ENCODE data around the gene STN1. TPM values are rescaled to one million over a fixed set of nuclear protein-coding genes. Genes with fewer than 3 reads are reported as not detected.

STN1 gene
- total RNA-seq, 1 donor from 2014 or later = 42.3 TPM

- intact Hi-C loops (cut with DNase I) = no loop called here
- no peaks in the 10 kb centered on the region for H3K27me3 ChIP-seq
- no peak for TF ChIP-seq CTCF (IDR thresholded peaks at IDR 0.05)
- no peak overlapping the region for H3K4me3 ChIP-seq
- no peak overlapping the region for H3K27ac ChIP-seq
- DNase-seq = no peak
- no peaks in the 10 kb centered on the region for H3K4me1 ChIP-seq
- H3K36me3 ChIP-seq = no peaks in the 10 kb centered on the region
- H3K9me3 ChIP-seq = no peaks in the 10 kb centered on the region
- no peak for ATAC-seq
These were observed 56.5 kb downstream of the STN1 start for GRCh38 chr10:103861505-103861904.

GRCh38 chr10:103859161-103860086 is 58.6 kb downstream of the STN1 start:
- peak; percentile 72 for ATAC-seq

GRCh38 chr10:103858360-103858759 is 59.6 kb downstream of the STN1 start:
- DNase-seq (no peak), ATAC-seq (no peak)
- Histone ChIP-seq H3K4me3 (no peak overlapping the region), H3K4me1 (peaks cover 13% of the 10 kb centered on the region), H3K27me3 (no peaks in the 10 kb centered on the region), H3K36me3 (no peaks in the 10 kb centered on the region), H3K27ac (no peak overlapping the region), H3K9me3 (no peaks in the 10 kb centered on the region)
- TF ChIP-seq CTCF (IDR thresholded peaks at IDR 0.05) = no peak
- intact Hi-C loops (cut with DNase I) = loop anchor here (5.0 kb wide), 1 partner anchor 146 kb away; no protein-coding TSS in a partner anchor

More at GRCh38 chr10:103859161-103860086, 58.6 kb downstream of the STN1 start:
- no peak overlapping the region for H3K4me3 ChIP-seq
- no peak for DNase-seq
- intact Hi-C loops (cut with DNase I) = loop anchor here (5.0 kb wide), 1 partner anchor 147 kb away; no protein-coding TSS in a partner anchor
- peak; percentile 78 for TF ChIP-seq CTCF (IDR thresholded peaks at IDR 0.05)
- H3K36me3 ChIP-seq = no peaks in the 10 kb centered on the region
- H3K27ac ChIP-seq = no peak overlapping the region
- H3K27me3 ChIP-seq = no peaks in the 10 kb centered on the region
- H3K9me3 ChIP-seq = no peaks in the 10 kb centered on the region
- H3K4me1 ChIP-seq = peaks cover 5% of the 10 kb centered on the region

- DNase-seq = no peak
- H3K4me3 ChIP-seq = no peak overlapping the region
- H3K9me3 ChIP-seq = no peaks in the 10 kb centered on the region
- no peak overlapping the region for H3K27ac ChIP-seq
- ATAC-seq = no peak
- H3K4me1 ChIP-seq = peaks cover 28% of the 10 kb centered on the region
- H3K27me3 ChIP-seq = no peaks in the 10 kb centered on the region
- H3K36me3 ChIP-seq = no peaks in the 10 kb centered on the region
- intact Hi-C loops (cut with DNase I) = loop anchor here (5.0 kb wide), 1 partner anchor 144 kb away; no protein-coding TSS in a partner anchor
- no peak for TF ChIP-seq CTCF (IDR thresholded peaks at IDR 0.05)
These were observed 61.2 kb downstream of the STN1 start for GRCh38 chr10:103856797-103857170.

GRCh38 chr10:103855852-103856796 is 61.9 kb downstream of the STN1 start:
- Histone ChIP-seq H3K27ac (no peak overlapping the region), H3K27me3 (no peaks in the 10 kb centered on the region), H3K4me3 (peak overlapping the region; percentile 69), H3K9me3 (no peaks in the 10 kb centered on the region), H3K4me1 (peaks cover 34% of the 10 kb centered on the region), H3K36me3 (no peaks in the 10 kb centered on the region)
- DNase-seq (no peak), ATAC-seq (no peak)
- no peak for TF ChIP-seq CTCF (IDR thresholded peaks at IDR 0.05)
- intact Hi-C loops (cut with DNase I) = loop anchor here (5.0 kb wide), 1 partner anchor 144 kb away; no protein-coding TSS in a partner anchor

All from upper lobe of right lung (tissue), 1 donor.